Esophagus squamous epithelium (tissue), 5 donors: ENCODE results near the gene CLEC2B. TPM values are rescaled to one million over a fixed set of nuclear protein-coding genes. Genes with fewer than 3 reads are reported as not detected.

Source experiments
- DNase-seq: peaks from one replicate; lab custom pipeline; 2025; lab: John Stamatoyannopoulos, UW
- H3K27ac ChIP-seq, 4 donors: fragments of 200-600 bp; sonication (generic); one replicate each; pipeline ENCODE4 v1.5.1; 2016 to 2019; ENCODE audit warnings: mild to moderate bottlenecking in 1 of 4
- H3K27me3 ChIP-seq, 4 donors: fragments of 200-600 bp; sonication (generic); 1 replicate in 3 of 4; 2 replicates in 1 of 4; pipeline versions ENCODE4 v1.5.1 to v1.6.0; 2017 to 2021; ENCODE audit warnings: antibody characterized with exemption in 1 of 4
- H3K36me3 ChIP-seq, 3 donors: fragments of 200-600 bp; sonication (generic); one replicate each; pipeline ENCODE4 v1.5.1; 2016 to 2019
- H3K4me1 ChIP-seq, 3 donors: fragments of 200-600 bp; sonication (generic); one replicate each; pipeline ENCODE4 v1.5.1; 2017 to 2019
- H3K4me3 ChIP-seq, 4 donors: fragments of 200-600 bp; sonication (generic); 1 replicate in 3 of 4; 2 replicates in 1 of 4; pipeline ENCODE4 v1.5.1; 2016 to 2019; ENCODE audit warnings: mild to moderate bottlenecking in 2 of 4, moderate library complexity in 1 of 4
- H3K9me3 ChIP-seq, 3 donors: fragments of 200-600 bp; sonication (generic); one replicate each; pipeline ENCODE4 v1.5.1; 2016 to 2019
- POLR2A ChIP-seq, 4 donors: fragments of 450-650 bp; IDR thresholded peaks; one replicate each; pipeline ENCODE4 v1.6.1; 2017; ENCODE audit warnings: antibody characterized with exemption in 4 of 4, mild to moderate bottlenecking in 4 of 4, moderate library complexity in 3 of 4
- WGBS, 2 donors: methylation state at CpG; one replicate each; pipeline ENCODE4 v1.1.5; 2018; 5-methylcytosine and 5-hydroxymethylcytosine counted together
- intact Hi-C: fragments of 100-400 bp; cut with DNase I; formaldehyde crosslinking; loops from one replicate; pipeline ENCODE4 v1.15.0; 2022
- total RNA-seq, 4 donors: library from RNA; depleted of rRNA; stranded (reverse); fragments of >200 nt; gene quantifications; one replicate each; pipeline ENCODE4 v1.1.0, GENCODE V29; 2016
- TF ChIP-seq, protein P1 (sequence below), 6 experiments: fragments of 450-650 bp in 4 of 6; fragments of 200-600 bp in 2 of 6; sonication (generic) in 2 of 6; IDR thresholded peaks; one replicate each; pipeline ENCODE4 v1.5.1; 2016 to 2019; ENCODE audit warnings: antibody characterized with exemption in 6 of 6, mild to moderate bottlenecking in 4 of 6, moderate library complexity in 4 of 6
- donor health status: DM: yes; HTN: yes; CAD: no.

The CLEC2B gene
- 10 to 100 TPM in 3 of 4 donors, 1 to 10 TPM in 1; 6.0 to 29.4 (median 14.9) TPM for total RNA-seq

DNA sequence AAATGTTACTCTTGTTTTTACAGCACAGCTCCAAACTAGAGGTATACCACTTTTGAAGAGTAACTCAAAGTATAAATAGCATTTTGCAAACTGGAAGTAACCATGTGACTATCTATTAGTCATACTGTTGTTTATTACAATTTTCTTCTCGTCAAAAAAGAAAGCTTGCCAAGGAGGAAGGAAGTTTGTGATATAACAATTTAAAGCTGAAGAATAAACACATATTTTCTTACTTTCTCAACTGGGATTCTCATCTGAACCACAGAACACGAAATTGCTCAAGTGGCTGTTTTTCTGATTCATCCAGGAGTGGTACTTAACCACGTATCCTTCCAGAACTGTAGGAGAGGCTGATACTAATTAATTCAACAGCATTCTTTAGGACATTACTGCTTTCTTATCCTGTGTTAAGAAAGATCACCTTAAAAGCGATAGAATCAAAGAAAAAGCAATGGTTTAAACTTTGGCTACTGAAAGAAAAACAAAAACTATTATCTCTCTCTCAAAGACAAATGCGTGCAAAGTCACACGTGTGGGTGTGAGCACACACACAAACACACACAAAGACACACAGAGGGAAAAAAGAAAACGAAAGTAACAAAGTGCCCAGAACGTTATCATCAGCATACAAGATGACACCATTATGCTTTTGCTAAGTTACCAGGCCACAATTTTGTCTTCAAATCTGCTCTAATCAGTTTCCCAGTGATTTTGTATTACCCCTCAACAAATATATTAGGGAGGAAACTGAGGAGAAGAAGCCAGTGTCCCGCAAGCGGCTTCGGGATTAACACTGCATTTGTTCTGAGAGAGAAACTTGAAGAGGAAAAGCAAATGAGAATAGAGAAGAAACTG is at the start of gene CLEC2B:
Gene CLEC2B, minus strand, starts transcription at position 48 of the 855 bp plus-strand sequence.
- 1% methylated on average over 11 of the region's 11 CpGs for WGBS, 2 donors
- intact Hi-C loops, result no loop called here
- Histone ChIP-seq H3K9me3 (no peaks in the 10 kb centered on the region), H3K27me3 (no peaks in the 10 kb centered on the region), H3K4me1 (peaks cover 13 to 45% (median 14%) of the 10 kb centered on the region in 3 donors), H3K4me3 (peak within 1 kb of the TSS; percentile 35 to 70 (median 50)), H3K36me3 (no peaks in the 10 kb centered on the region), H3K27ac (peak within 1 kb of the TSS; percentile 87 to 93 (median 91))
- DNase-seq, result no peak
- TF ChIP-seq, protein P1, sequence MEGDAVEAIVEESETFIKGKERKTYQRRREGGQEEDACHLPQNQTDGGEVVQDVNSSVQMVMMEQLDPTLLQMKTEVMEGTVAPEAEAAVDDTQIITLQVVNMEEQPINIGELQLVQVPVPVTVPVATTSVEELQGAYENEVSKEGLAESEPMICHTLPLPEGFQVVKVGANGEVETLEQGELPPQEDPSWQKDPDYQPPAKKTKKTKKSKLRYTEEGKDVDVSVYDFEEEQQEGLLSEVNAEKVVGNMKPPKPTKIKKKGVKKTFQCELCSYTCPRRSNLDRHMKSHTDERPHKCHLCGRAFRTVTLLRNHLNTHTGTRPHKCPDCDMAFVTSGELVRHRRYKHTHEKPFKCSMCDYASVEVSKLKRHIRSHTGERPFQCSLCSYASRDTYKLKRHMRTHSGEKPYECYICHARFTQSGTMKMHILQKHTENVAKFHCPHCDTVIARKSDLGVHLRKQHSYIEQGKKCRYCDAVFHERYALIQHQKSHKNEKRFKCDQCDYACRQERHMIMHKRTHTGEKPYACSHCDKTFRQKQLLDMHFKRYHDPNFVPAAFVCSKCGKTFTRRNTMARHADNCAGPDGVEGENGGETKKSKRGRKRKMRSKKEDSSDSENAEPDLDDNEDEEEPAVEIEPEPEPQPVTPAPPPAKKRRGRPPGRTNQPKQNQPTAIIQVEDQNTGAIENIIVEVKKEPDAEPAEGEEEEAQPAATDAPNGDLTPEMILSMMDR (IDR thresholded peaks at IDR 0.05), result no peak
- TF ChIP-seq POLR2A (IDR thresholded peaks at IDR 0.05), result peak in 2 of 4 donors; percentile 34 to 65

- peaks cover 0 to 6% (median 0%) of the 10 kb centered on the region in 3 donors for H3K4me1 ChIP-seq
- no peak overlapping the region for H3K4me3 ChIP-seq
- H3K9me3 ChIP-seq, result peaks cover 0 to 42% (median 31%) of the 10 kb centered on the region in 3 donors
- no peaks in the 10 kb centered on the region for H3K27me3 ChIP-seq
- no peaks in the 10 kb centered on the region for H3K36me3 ChIP-seq
- intact Hi-C loops, result no loop called here
- no peak for DNase-seq
- no peak overlapping the region for H3K27ac ChIP-seq
- TF ChIP-seq, protein P1 (IDR thresholded peaks at IDR 0.05), result no peak
- no peak for TF ChIP-seq POLR2A (IDR thresholded peaks at IDR 0.05)
Measured at GRCh38 chr12:9911708-9912107, 42.6 kb upstream of the CLEC2B start.

- TF ChIP-seq POLR2A (IDR thresholded peaks at IDR 0.05), result no peak
- TF ChIP-seq, protein P1 (IDR thresholded peaks at IDR 0.05), result no peak
- intact Hi-C loops, result no loop called here
- H3K36me3 ChIP-seq, result no peaks in the 10 kb centered on the region
- H3K9me3 ChIP-seq, result peaks cover 0 to 42% (median 31%) of the 10 kb centered on the region in 3 donors
- WGBS, 2 donors, result 63 to 67% methylated on average over 3 to 7 of the region's 7 CpGs
- no peak overlapping the region for H3K4me3 ChIP-seq
- H3K27ac ChIP-seq, result no peak overlapping the region
- H3K27me3 ChIP-seq, result no peaks in the 10 kb centered on the region
- no peak for DNase-seq
- peaks cover 0 to 14% (median 5%) of the 10 kb centered on the region in 3 donors for H3K4me1 ChIP-seq
Measured at GRCh38 chr12:9910716-9911421, 41.7 kb upstream of the CLEC2B start.

DNA sequence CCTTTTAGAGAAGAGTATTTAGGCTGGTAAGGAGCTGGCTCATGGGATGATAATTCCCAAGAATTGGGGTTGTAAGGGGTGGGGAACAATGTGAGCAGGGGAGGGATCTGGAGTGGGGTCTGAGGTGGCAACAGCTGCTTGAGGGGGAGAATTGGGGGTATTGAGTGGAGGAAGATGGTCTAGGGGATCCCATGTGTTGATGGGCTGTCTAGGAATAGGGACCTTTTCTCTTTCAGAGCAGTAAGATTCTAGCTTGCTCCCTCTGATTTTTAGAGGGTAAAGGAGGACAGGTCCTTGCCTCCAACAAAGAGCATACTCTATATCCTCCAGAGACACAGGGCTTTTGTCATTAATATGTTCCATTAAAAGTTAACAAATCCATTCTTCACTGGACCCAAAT is 40.6 kb upstream of the CLEC2B start:
- Histone ChIP-seq H3K4me3 (no peak overlapping the region), H3K4me1 (peaks cover 0 to 14% (median 5%) of the 10 kb centered on the region in 3 donors), H3K27ac (no peak overlapping the region), H3K27me3 (no peaks in the 10 kb centered on the region), H3K9me3 (peaks cover 0 to 42% (median 31%) of the 10 kb centered on the region in 3 donors), H3K36me3 (no peaks in the 10 kb centered on the region)
- intact Hi-C loops, result no loop called here
- TF ChIP-seq, protein P1 (IDR thresholded peaks at IDR 0.05), result no peak
- no peak for TF ChIP-seq POLR2A (IDR thresholded peaks at IDR 0.05)
- no peak for DNase-seq

- Histone ChIP-seq H3K4me1 (peaks cover 0 to 14% (median 5%) of the 10 kb centered on the region in 3 donors), H3K9me3 (peaks cover 0 to 42% (median 31%) of the 10 kb centered on the region in 3 donors), H3K4me3 (no peak overlapping the region), H3K27ac (no peak overlapping the region), H3K36me3 (no peaks in the 10 kb centered on the region), H3K27me3 (no peaks in the 10 kb centered on the region)
- DNase-seq, result no peak
- WGBS, 2 donors, result 96 to 97% methylated on average over 4 of the region's 4 CpGs
- TF ChIP-seq POLR2A (IDR thresholded peaks at IDR 0.05), result no peak
- TF ChIP-seq, protein P1 (IDR thresholded peaks at IDR 0.05), result no peak
- intact Hi-C loops, result no loop called here
Measured at GRCh38 chr12:9908350-9908749, 39.2 kb upstream of the CLEC2B start.
